Esophagus (tissue), 2 donors: ENCODE data around the gene ZNF746. TPM values are rescaled to one million over a fixed set of nuclear protein-coding genes. Genes with fewer than 3 reads are reported as not detected.

Source experiments
- H3K27ac ChIP-seq, 2 donors: one replicate each; pipeline ENCODE4 v1.5.1; 2013; ENCODE audit warnings: low read depth in 2 of 2, mild to moderate bottlenecking in 2 of 2, inconsistent platforms in 1 of 2, low read length in 1 of 2, moderate library complexity in 1 of 2
- H3K27me3 ChIP-seq, 2 donors: one replicate each; pipeline ENCODE4 v1.6.1; 2013; ENCODE audit warnings: low read length in 2 of 2, control low read depth in 1 of 2, mild to moderate bottlenecking in 1 of 2; ENCODE audit not compliant: insufficient read depth in 2 of 2, control insufficient read depth in 1 of 2
- H3K36me3 ChIP-seq, 2 donors: one replicate each; pipeline ENCODE4 v1.6.1; 2013; ENCODE audit warnings: low read length in 1 of 2; ENCODE audit not compliant: control insufficient read depth in 2 of 2, insufficient read depth in 2 of 2
- H3K4me1 ChIP-seq, 2 donors: one replicate each; pipeline ENCODE4 v1.6.1; 2013; ENCODE audit warnings: low read length in 1 of 2; ENCODE audit not compliant: control insufficient read depth in 2 of 2, insufficient read depth in 2 of 2
- H3K4me3 ChIP-seq, 2 donors: one replicate each; pipeline ENCODE4 v1.5.1; 2013; ENCODE audit warnings: low read length in 2 of 2, mild to moderate bottlenecking in 2 of 2, low read depth in 1 of 2, moderate library complexity in 1 of 2
- H3K9me3 ChIP-seq, 2 donors: one replicate each; pipeline ENCODE4 v1.6.1; 2013; ENCODE audit warnings: mild to moderate bottlenecking in 2 of 2, low read depth in 1 of 2, low read length in 1 of 2, moderate library complexity in 1 of 2; ENCODE audit not compliant: control insufficient read depth in 2 of 2, insufficient read depth in 1 of 2
- WGBS, 2 donors: extraction: QIAGEN DNeasy Blood & Tissue Kit; methylation state at CpG; one replicate each; pipeline ENCODE4 v1.1.7; 2013; 5-methylcytosine and 5-hydroxymethylcytosine counted together
- polyA plus RNA-seq, 2 donors: library from polyadenylated mRNA; stranded (reverse); fragments of 200-250 nt; gene quantifications; one replicate each; pipeline ENCODE4 v1.2.3, GENCODE V29; 2013
- donor health status: healthy with polysubstance abuse.
- donor health status: Bipolar disorder and iron deficiency.

Gene ZNF746
- polyA plus RNA-seq, 2 donors: 5.1 to 6.3 TPM

DNA sequence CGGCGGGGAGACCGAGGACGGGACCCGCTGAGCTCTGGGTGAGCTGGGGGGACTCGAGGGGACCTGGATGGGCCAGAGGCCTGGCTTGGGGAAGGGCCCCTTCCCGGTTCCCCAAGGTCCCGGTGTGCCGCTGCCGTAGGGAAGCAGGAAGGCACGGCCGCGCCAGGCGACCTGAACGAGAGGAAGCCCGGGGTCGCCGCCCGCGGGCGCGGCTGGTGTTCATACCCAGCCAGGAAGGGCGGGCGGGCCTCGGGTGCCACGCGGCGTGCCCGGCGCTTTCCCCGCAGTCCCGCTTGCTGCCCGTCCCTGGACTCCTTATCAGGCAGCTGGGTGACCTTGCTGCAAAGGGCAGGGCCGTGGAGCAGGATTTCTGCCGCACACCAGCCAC lies 74.7 kb downstream of the ZNF746 start:
- Histone ChIP-seq H3K27ac (peak overlapping the region; percentile 8 to 48), H3K36me3 (no peaks in the 10 kb centered on the region), H3K27me3 (no peaks in the 10 kb centered on the region), H3K4me3 (peak overlapping the region; percentile 52 to 67), H3K9me3 (no peaks in the 10 kb centered on the region), H3K4me1 (peaks cover 0 to 5% of the 10 kb centered on the region in 2 donors)
- 6 to 9% methylated on average over 33 to 35 of the region's 35 CpGs for WGBS, 2 donors

Other genes starting within 250 kb of the ZNF746 start
- 1 to 10 TPM; 4.2 to 7.9 TPM for gene ZNF783, start 235.6 kb downstream of the ZNF746 start, polyA plus RNA-seq
- 1 to 10 TPM; 5.7 to 5.9 TPM for gene ZNF777, start 36.7 kb downstream of the ZNF746 start, polyA plus RNA-seq